ENCODE results near the gene USP4.
"Not testable (repeated sequence)": the region's sequence is repeated elsewhere in the genome, so short reads cannot be mapped to it uniquely, and the experiment has no call there.

USP4 gene

DNA sequence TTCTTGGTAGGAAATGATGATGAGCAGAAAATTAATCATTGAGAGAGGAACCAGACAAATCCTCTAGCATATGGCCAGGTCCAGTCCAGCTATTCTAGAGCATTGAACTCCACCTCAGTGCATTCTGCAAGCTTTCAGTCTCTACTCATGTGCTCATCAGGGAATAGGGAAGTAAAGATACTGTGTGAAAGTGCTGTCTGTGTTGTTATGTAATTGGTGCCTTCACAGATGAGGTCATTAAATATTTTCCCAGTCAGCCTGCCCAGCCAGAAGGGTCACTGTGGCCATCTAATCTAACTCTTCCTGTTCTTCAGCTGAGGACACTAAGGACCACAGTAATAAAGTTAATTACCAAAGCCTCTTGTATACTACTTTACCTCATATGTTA, 91.0 kb downstream of the USP4 start:
- DNase-seq (ENCODE audit: low read depth in 2 of 2): no peak

DNA sequence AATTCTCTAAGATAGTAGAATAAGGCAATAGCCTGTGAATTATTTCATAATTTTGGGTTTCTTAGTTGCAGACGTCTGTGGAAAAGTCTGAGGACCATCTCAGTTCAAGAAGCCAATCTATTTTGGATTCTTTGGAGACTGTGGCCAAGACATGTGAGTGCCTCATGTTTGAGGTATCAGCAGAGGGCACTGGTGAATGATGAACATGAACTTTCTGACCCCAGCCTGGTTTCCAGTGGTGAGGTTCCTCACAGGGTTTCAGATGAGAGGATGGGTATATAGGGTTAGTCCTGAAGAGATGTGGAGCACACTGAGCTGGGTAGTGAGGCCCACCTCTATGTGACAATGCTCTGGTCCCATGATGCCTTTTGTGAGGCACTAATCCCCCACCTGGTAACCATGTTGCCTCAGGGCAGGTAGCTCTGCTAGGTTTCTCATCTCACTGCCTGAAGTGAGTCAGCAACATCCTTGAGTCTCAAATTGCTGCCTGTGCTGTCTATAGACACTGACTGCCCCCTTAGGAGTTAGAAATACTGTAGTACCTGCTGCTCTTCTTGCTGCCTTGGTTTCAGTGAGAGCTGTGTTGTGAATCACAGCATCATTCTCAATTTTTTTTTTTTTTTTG, 95.2 kb downstream of the USP4 start:
- no peak for DNase-seq (ENCODE audit: low read depth in 2 of 2)

DNA sequence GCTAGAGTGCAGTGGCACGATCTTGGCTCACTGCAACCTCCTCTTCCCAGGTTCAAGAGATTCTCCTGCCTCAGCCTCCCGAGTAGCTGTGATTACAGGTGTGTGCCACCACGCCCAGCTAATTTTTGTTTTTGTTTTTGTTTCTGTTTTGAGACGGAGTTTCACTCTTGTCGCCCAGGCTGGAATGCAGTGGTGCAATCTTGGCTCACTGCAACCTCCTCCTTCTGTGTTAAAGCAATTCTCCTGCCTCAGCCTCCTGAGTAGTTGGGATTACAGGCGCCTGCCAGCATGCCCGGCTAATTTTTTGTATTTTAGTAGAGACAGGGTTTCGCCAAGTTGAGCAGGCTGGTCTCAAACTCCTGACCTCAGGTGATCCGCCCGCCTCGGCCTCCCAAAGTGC, 99.8 kb downstream of the USP4 start:
- DNase-seq (ENCODE audit: low read depth in 2 of 2): not testable (repeated sequence)

DNA sequence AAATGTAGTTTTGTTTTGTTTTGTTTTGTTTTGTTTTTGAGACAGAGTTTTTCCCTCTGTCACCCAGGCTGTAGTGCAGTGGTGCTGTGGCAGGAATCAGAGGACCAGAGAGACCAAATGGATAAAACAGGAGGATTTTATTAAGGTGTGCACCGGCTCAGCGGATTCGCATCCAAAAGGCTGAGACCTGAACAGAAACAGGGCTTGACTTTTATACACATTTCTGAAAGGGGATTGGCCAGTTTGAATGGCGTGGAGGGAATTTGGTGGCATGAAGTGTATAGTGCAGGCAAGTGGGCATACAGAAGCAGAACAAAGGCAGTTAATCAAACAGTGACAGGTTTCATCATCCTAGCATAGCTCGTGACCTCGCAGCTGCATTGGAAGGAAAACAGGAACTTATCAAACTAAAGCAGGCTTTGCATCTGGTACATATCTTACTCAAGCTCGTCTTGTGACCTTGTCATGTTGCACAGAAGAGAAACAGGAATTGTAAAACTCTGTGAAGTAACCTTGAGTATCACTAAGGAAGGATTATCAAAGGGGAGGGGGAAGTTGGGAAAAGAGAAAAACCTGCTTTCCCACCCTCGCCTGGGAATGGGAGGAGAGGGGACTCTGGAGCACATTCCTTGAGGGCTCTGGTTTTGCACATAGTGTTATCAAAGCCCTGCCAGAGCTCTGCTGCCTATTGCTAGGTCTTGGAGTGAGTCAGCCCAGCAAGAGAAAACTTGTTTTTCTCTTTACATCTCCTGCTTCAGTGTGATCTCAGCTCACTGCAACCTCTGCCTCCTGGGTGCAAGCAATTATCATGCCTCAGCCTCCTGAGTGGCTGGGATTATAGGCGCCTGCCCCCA, 101.4 kb downstream of the USP4 start:
- no peak for DNase-seq (ENCODE audit: low read depth in 2 of 2)

DNA sequence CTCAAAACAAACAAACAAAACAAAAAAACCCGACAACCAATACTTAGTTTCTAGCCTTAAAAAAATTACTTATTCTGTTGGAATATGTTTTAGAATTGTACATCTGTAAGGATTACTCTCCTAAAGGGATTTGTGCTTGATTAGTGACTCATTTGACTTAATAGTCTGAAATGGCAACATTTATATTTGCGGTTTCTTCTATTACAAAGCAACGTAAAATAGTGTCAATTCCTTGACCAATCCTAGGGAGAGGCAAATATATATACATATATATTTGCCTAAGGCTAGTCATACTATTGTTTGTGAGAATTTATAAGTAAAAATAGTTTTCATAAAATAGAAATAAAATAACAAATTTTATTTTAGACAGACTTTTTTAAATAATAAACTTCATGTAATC, 102.5 kb downstream of the USP4 start:
- no peak for DNase-seq (ENCODE audit: low read depth in 2 of 2)

DNA sequence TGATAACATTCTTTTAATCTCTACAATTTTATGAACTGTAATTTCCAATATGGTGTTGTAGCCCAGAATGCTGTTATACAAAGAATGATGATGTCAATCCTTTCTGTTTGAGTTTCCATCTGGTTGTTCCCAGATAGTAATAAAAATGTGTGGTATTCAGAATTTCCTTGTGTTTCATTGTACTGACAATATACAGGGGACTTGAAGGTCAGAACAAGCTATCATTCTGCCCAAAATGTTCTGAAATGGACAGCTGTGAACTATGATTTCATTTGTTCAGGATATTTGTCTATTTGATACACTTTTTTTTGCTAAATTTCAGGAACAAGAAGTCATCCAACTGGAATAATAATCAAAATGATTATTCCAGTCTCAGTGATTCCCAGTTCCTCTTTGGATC, 103.6 kb downstream of the USP4 start:
- DNase-seq (ENCODE audit: low read depth in 2 of 2): no peak

DNA sequence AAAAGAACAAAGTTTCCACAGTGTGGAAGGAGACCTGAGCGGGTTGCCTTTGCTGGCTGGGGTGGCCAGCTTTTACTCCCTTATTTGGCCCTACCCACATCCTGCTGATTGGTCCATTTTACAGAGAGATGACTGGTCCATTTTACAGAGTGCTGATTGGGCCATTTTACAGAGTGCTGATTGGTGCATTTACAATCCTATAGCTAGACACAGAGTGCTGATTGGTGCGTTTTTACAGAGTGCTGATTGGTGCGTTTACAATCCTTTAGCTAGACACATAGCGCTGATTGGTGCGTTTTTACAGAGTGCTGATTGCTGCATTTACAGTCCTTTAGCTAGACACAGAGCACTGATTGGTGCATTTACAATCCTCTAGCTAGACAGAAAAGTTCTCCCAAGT, 111.0 kb downstream of the USP4 start:
- not testable (repeated sequence) for DNase-seq (ENCODE audit: low read depth in 2 of 2)
